Activated CD8-positive, alpha-beta T cell treated with anti-CD3 and anti-CD28 coated beads, Interleukin-2, amount 10 ng/mL, durations not matched to agents 7 days and 5 days (primary cell): ENCODE data around the gene DPAGT1. TPM values are rescaled to one million over a fixed set of nuclear protein-coding genes. Genes with fewer than 3 reads are reported as not detected.
"Not testable (repeated sequence)": the region's sequence is repeated elsewhere in the genome, so short reads cannot be mapped to it uniquely, and the experiment has no call there.

Experiments
- ATAC-seq: fragments of 150-1000 bp; cut with Tn5 transposase; one replicate; pipeline ENCODE4 v1.10.0; 2021; ENCODE audit warnings: moderate library complexity
- CTCF ChIA-PET: fragments of 350-600 bp; sonication (Branson Sonifier 250); formaldehyde crosslinking; loops from one replicate; lab custom pipeline; 2021; ENCODE audit warnings: antibody characterized with exemption; lab: Charles Lee
- POLR2A ChIA-PET: fragments of 350-600 bp; sonication (Branson Sonifier 250); formaldehyde crosslinking; loops from one replicate; lab custom pipeline; 2021; ENCODE audit warnings: antibody characterized with exemption; lab: Charles Lee
- DNase-seq: peaks from one replicate; pipeline ENCODE4 v3.0.0-alpha.2; 2020
- H3K27ac Mint-ChIP-seq: one replicate; pipeline ENCODE4 v1.8.0; 2021; ENCODE audit warnings: mild to moderate bottlenecking, mixed read lengths
- H3K27me3 Mint-ChIP-seq: one replicate; pipeline ENCODE4 v1.8.0; 2021; ENCODE audit warnings: low read depth, mixed read lengths
- H3K36me3 Mint-ChIP-seq: one replicate; pipeline ENCODE4 v1.8.0; 2021; ENCODE audit warnings: low read depth, mixed read lengths
- H3K4me1 Mint-ChIP-seq: one replicate; pipeline ENCODE4 v1.8.0; 2021; ENCODE audit warnings: low read depth, mixed read lengths
- H3K4me3 Mint-ChIP-seq: one replicate; pipeline ENCODE4 v1.8.0; 2021; ENCODE audit warnings: mild to moderate bottlenecking, mixed read lengths
- H3K9me3 Mint-ChIP-seq: one replicate; pipeline ENCODE4 v1.8.0; 2022; ENCODE audit warnings: mixed read lengths; ENCODE audit not compliant: insufficient read depth
- total RNA-seq, 2 experiments: library from RNA; stranded (reverse); gene quantifications; one replicate each; pipeline ENCODE4 v1.2.3, GENCODE V29; 2021

DPAGT1 gene
- total RNA-seq: 10 to 100 TPM; 52.5 to 57.7 TPM

GRCh38 chr11:119101759-119102423 is at the start of gene DPAGT1:
Gene DPAGT1 (minus strand): TSS chr11:119101853. CDS start chr11:119101655, 198 bp downstream.
- H3K27ac Mint-ChIP-seq: peak within 1 kb of the TSS; percentile 95
- H3K4me1 Mint-ChIP-seq: peaks cover 55% of the 10 kb centered on the region
- H3K36me3 Mint-ChIP-seq: peaks cover 35% of the 10 kb centered on the region
- H3K27me3 Mint-ChIP-seq: no peaks in the 10 kb centered on the region
- peak; percentile 85 for ATAC-seq
- CTCF ChIA-PET: interaction anchor here (0.6 to 2.2 kb wide), 15 partner anchors 8 to 254 kb away, joined by 3 to 16 read pairs (median 5); partner anchors contain the start of genes CBL, HINFP, HMBS and HYOU1
- peak within 1 kb of the TSS; percentile 90 for H3K4me3 Mint-ChIP-seq
- peak; percentile 92 for DNase-seq
- H3K9me3 Mint-ChIP-seq: no peaks in the 10 kb centered on the region
- POLR2A ChIA-PET: interaction anchor here (0.6 to 2.0 kb wide), 15 partner anchors 8 to 104 kb away, joined by 3 to 13 read pairs (median 4); partner anchors contain the start of genes CENATAC, HINFP, RPS25 and VPS11

DNA sequence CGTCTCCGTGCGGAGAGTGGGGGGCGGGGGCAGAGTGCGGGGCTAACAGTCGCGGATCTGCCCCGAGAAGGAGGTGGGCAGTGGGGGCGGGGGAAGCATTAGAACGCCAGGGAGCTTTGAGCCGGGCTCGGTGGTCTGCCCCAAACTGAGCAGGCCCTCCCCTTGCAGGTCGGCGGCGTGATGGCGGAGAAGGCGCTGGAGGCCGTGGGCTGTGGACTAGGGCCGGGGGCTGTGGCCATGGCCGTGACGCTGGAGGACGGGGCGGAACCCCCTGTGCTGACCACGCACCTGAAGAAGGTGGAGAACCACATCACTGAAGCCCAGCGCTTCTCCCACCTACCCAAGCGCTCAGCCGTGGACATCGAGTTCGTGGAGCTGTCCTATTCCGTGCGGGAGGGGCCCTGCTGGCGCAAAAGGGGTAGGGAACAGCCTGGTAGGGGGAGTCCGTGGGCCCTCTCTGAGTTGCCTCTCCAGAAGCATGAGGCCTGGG is 48.2 kb upstream of the DPAGT1 start:
- H3K27me3 Mint-ChIP-seq: peaks cover 48% of the 10 kb centered on the region
- CTCF ChIA-PET: interaction anchor here (1.1 kb wide), 1 partner anchor 19 kb away, joined by 3 read pairs; the partner anchor contains the start of gene NLRX1
- ATAC-seq: no peak
- H3K4me1 Mint-ChIP-seq: peaks cover 13% of the 10 kb centered on the region
- H3K27ac Mint-ChIP-seq: no peak overlapping the region
- no peak overlapping the region for H3K4me3 Mint-ChIP-seq
- no peaks in the 10 kb centered on the region for H3K9me3 Mint-ChIP-seq
- POLR2A ChIA-PET: no interaction called here
- no peaks in the 10 kb centered on the region for H3K36me3 Mint-ChIP-seq
- no peak for DNase-seq

DNA sequence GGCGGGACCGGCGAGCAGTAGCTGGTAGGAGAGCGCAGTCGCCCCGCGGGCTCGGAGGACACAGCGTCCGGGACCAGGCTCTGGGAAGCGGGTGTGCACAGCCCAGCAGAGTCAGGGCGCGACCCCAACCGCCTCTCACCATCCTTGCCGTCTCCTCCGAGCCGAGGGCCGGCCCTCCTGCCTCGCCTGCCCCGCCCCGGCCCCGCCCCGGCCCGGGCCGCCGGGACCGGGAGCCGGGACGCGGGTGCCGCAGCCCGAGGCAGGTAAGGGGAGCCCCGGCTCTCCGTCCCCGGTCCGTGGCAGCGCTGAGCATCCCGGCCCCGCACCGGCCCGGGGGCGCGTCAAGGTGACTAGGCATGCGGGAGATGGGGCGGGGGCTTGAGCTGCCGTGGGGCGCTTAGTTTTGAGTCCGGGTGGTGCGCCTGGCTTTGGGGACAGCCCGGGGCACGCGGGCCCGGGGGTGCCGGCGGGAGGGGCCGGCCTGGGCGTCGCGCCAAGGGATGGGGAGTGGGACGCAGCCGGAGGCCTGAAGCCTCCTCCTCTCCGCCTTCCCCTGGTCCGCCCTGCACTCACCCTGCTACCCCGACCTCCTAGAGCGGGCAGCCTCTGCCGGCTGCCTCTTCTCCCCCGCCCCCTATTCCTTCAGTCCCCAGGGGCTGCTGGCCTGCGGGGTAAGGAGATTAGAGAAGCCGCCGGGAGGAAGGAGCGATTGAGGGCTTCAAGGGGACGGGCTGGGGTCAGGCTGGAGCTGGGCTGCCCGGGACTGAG is 47.5 kb upstream of the DPAGT1 start, which contains the start of gene ABCG4:
Gene ABCG4 (plus strand): TSS at position 35 of the 768 bp plus-strand sequence. CDS start 914 bp downstream, outside the sequence.
- H3K27me3 Mint-ChIP-seq: peaks cover 49% of the 10 kb centered on the region
- no peaks in the 10 kb centered on the region for H3K9me3 Mint-ChIP-seq
- peak within 1 kb of the TSS; percentile 66 for H3K4me3 Mint-ChIP-seq
- no peaks in the 10 kb centered on the region for H3K36me3 Mint-ChIP-seq
- DNase-seq: peak; percentile 37
- CTCF ChIA-PET: interaction anchor here (1.1 to 1.8 kb wide), 2 partner anchors 20 to 189 kb away, joined by 3 to 4 read pairs; partner anchors contain the start of gene NLRX1
- peaks cover 13% of the 10 kb centered on the region for H3K4me1 Mint-ChIP-seq
- ATAC-seq: peak; percentile 80
- POLR2A ChIA-PET: no interaction called here
- no peak within 1 kb of the TSS for H3K27ac Mint-ChIP-seq

- Mint-ChIP-seq H3K4me3 (peak overlapping the region; percentile 66), H3K27ac (no peak overlapping the region), H3K36me3 (no peaks in the 10 kb centered on the region), H3K9me3 (no peaks in the 10 kb centered on the region), H3K27me3 (peaks cover 51% of the 10 kb centered on the region), H3K4me1 (peaks cover 13% of the 10 kb centered on the region)
- CTCF ChIA-PET: interaction anchor here (0.8 to 1.8 kb wide), 3 partner anchors 20 to 190 kb away, joined by 3 to 4 read pairs (median 3); partner anchors contain the start of gene NLRX1
- DNase-seq: no peak
- no peak for ATAC-seq
- POLR2A ChIA-PET: no interaction called here
Measured at GRCh38 chr11:119148720-119149017, 47.0 kb upstream of the DPAGT1 start.

- peak; percentile 43 for DNase-seq
Measured at GRCh38 chr11:119147604-119148333, 46.1 kb upstream of the DPAGT1 start.

GRCh38 chr11:119145551-119145950 is 43.9 kb upstream of the DPAGT1 start:
- no peaks in the 10 kb centered on the region for H3K36me3 Mint-ChIP-seq
- no peak for DNase-seq
- ChIA-PET POLR2A (no interaction called here), CTCF (interaction anchor here (0.9 to 1.9 kb wide), 4 partner anchors 9 to 139 kb away, joined by 3 to 11 read pairs (median 7); partner anchors contain the start of gene NLRX1)
- peaks cover 13% of the 10 kb centered on the region for H3K4me1 Mint-ChIP-seq
- no peaks in the 10 kb centered on the region for H3K9me3 Mint-ChIP-seq
- no peak overlapping the region for H3K27ac Mint-ChIP-seq
- ATAC-seq: no peak
- H3K4me3 Mint-ChIP-seq: no peak overlapping the region
- peaks cover 46% of the 10 kb centered on the region for H3K27me3 Mint-ChIP-seq

More at GRCh38 chr11:119147604-119148333, 46.1 kb upstream of the DPAGT1 start:
- H3K4me3 Mint-ChIP-seq: peak overlapping the region; percentile 31
- H3K9me3 Mint-ChIP-seq: no peaks in the 10 kb centered on the region
- H3K27ac Mint-ChIP-seq: no peak overlapping the region
- peak; percentile 21 for ATAC-seq
- POLR2A ChIA-PET: interaction anchor here (0.6 kb wide), 2 partner anchors 173 to 366 kb away, joined by 3 read pairs; no protein-coding TSS in a partner anchor
- CTCF ChIA-PET: interaction anchor here (0.8 to 1.8 kb wide), 7 partner anchors 8 to 191 kb away, joined by 3 to 9 read pairs (median 3); no protein-coding TSS in a partner anchor
- H3K36me3 Mint-ChIP-seq: no peaks in the 10 kb centered on the region
- H3K4me1 Mint-ChIP-seq: peaks cover 13% of the 10 kb centered on the region
- peaks cover 53% of the 10 kb centered on the region for H3K27me3 Mint-ChIP-seq

GRCh38 chr11:119144825-119145486 is 43.3 kb upstream of the DPAGT1 start:
- Mint-ChIP-seq H3K4me1 (peaks cover 13% of the 10 kb centered on the region), H3K4me3 (no peak overlapping the region), H3K36me3 (no peaks in the 10 kb centered on the region), H3K9me3 (no peaks in the 10 kb centered on the region), H3K27me3 (peaks cover 41% of the 10 kb centered on the region), H3K27ac (no peak overlapping the region)
- ChIA-PET CTCF (interaction anchor here (0.9 to 1.9 kb wide), 4 partner anchors 10 to 140 kb away, joined by 3 to 11 read pairs (median 7); partner anchors contain the start of gene NLRX1), POLR2A (no interaction called here)
- DNase-seq (peak; percentile 51), ATAC-seq (peak; percentile 32)

DNA sequence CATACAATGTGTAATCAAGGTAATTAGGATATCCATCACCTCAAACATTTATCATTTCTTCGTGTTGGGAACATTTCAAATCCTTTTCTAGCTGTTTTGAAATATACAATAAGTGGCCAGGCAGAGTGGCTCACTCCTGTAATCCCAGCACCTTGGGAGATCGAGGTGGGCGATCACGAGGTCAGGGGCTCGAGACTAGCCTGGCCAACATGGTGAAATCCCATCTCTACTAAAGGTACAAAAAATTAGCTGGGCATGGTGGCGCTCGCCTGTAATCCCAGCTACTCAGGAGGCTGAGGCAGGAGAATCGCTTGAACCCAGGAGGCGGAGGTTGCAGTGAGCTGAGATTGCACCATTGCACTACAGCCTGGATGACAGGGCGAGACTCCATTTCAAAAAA is 37.6 kb upstream of the DPAGT1 start:
- H3K9me3 Mint-ChIP-seq, ATAC-seq, H3K36me3 Mint-ChIP-seq, H3K4me1 Mint-ChIP-seq, H3K4me3 Mint-ChIP-seq, H3K27ac Mint-ChIP-seq, DNase-seq: not testable (repeated sequence)
- POLR2A ChIA-PET: interaction anchor here (1.4 kb wide), 1 partner anchor 29 kb away, joined by 3 read pairs; the partner anchor contains the start of gene NLRX1
- peaks cover 20% of the 10 kb centered on the region for H3K27me3 Mint-ChIP-seq
- CTCF ChIA-PET: interaction anchor here (0.6 to 1.4 kb wide), 4 partner anchors 9 to 74 kb away, joined by 3 to 5 read pairs (median 3); no protein-coding TSS in a partner anchor

- H3K4me3 Mint-ChIP-seq: no peak overlapping the region
- peaks cover 2% of the 10 kb centered on the region for H3K4me1 Mint-ChIP-seq
- ChIA-PET POLR2A (no interaction called here), CTCF (interaction anchor here (0.9 to 1.3 kb wide), 4 partner anchors 9 to 149 kb away, joined by 3 read pairs; partner anchors contain the start of gene VPS11)
- peaks cover 40% of the 10 kb centered on the region for H3K36me3 Mint-ChIP-seq
- no peaks in the 10 kb centered on the region for H3K9me3 Mint-ChIP-seq
- DNase-seq (no peak), ATAC-seq (no peak)
- H3K27ac Mint-ChIP-seq: no peak overlapping the region
- H3K27me3 Mint-ChIP-seq: peaks cover 11% of the 10 kb centered on the region
Measured at GRCh38 chr11:119134389-119134978, 32.8 kb upstream of the DPAGT1 start.

DNA sequence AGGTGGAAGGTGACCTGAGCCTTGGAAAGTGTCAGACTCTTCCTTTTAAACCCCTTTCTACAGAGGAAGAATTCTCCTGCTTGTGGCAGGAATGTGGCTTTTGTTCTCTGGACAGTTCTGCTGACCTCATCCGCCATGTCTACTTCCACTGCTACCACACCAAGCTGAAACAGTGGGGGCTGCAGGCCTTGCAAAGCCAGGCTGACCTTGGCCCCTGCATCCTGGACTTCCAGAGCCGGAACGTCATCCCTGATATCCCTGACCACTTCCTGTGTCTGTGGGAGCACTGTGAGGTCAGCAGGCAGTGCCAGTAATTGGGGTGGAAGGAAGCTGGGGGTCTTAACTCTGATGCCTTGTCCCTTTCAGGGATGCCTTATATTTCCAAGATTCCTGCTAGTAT is 29.0 kb upstream of the DPAGT1 start:
- no peak for DNase-seq
- Mint-ChIP-seq H3K4me1 (peaks cover 6% of the 10 kb centered on the region), H3K36me3 (peaks cover 47% of the 10 kb centered on the region), H3K9me3 (no peaks in the 10 kb centered on the region), H3K27me3 (no peaks in the 10 kb centered on the region), H3K27ac (no peak overlapping the region), H3K4me3 (no peak overlapping the region)
- CTCF ChIA-PET: no interaction called here
- POLR2A ChIA-PET: no interaction called here
- no peak for ATAC-seq
